SK-N-DZ (cell line): ENCODE measurements around the gene PTPN14.
"Not testable (repeated sequence)": the region's sequence is repeated elsewhere in the genome, so short reads cannot be mapped to it uniquely, and the experiment has no call there.

Experiments
- DNase-seq: peaks from one replicate; pipeline ENCODE4 v3.0.0-alpha.2; 2015; ENCODE audit warnings: low spot score

Gene PTPN14

GRCh38 chr1:214542275-214543199 is 8.9 kb downstream of the PTPN14 start:
- no peak for DNase-seq

- DNase-seq = no peak
Observed at GRCh38 chr1:214541693-214542092, 9.7 kb downstream of the PTPN14 start.

GRCh38 chr1:214541206-214541605 is 10.2 kb downstream of the PTPN14 start:
- DNase-seq = no peak

GRCh38 chr1:214540324-214540723 is 11.1 kb downstream of the PTPN14 start:
- DNase-seq = no peak

GRCh38 chr1:214538496-214538895 is 12.9 kb downstream of the PTPN14 start:
- DNase-seq = no peak

GRCh38 chr1:214537872-214538473 is 13.4 kb downstream of the PTPN14 start:
- no peak for DNase-seq

GRCh38 chr1:214537219-214537618 is 14.2 kb downstream of the PTPN14 start:
- no peak for DNase-seq

- no peak for DNase-seq
Observed at GRCh38 chr1:214532070-214532469, 19.3 kb downstream of the PTPN14 start.

- DNase-seq = no peak
Observed at GRCh38 chr1:214525535-214526019, 25.8 kb downstream of the PTPN14 start.

GRCh38 chr1:214524824-214525223 is 26.6 kb downstream of the PTPN14 start:
- DNase-seq = no peak

- DNase-seq = no peak
Observed at GRCh38 chr1:214523124-214523824, 28.1 kb downstream of the PTPN14 start.

GRCh38 chr1:214521458-214521857 is 29.9 kb downstream of the PTPN14 start:
- DNase-seq = not testable (repeated sequence)

- no peak for DNase-seq
Observed at GRCh38 chr1:214520544-214521165, 30.7 kb downstream of the PTPN14 start.

GRCh38 chr1:214518361-214518760 is 33.0 kb downstream of the PTPN14 start:
- DNase-seq = no peak

GRCh38 chr1:214516434-214517326 is 34.7 kb downstream of the PTPN14 start:
- no peak for DNase-seq

- DNase-seq = no peak
Observed at GRCh38 chr1:214515544-214516433, 35.6 kb downstream of the PTPN14 start.

GRCh38 chr1:214514819-214515383 is 36.5 kb downstream of the PTPN14 start:
- no peak for DNase-seq

GRCh38 chr1:214514032-214514818 is 37.2 kb downstream of the PTPN14 start:
- DNase-seq = no peak
